GM20431 (cell line): Measurements from ENCODE around the gene RASSF5.

ENCODE experiments used
- in situ Hi-C: fragments of 300-500 bp; cut with MseI, MboI; formaldehyde crosslinking; loops from one replicate; pipeline ENCODE4 v1.15.0; 2020; ENCODE audit warnings: low sequenced_read_pairs; ENCODE audit not compliant: unreplicated experiment

The RASSF5 gene, protein sequence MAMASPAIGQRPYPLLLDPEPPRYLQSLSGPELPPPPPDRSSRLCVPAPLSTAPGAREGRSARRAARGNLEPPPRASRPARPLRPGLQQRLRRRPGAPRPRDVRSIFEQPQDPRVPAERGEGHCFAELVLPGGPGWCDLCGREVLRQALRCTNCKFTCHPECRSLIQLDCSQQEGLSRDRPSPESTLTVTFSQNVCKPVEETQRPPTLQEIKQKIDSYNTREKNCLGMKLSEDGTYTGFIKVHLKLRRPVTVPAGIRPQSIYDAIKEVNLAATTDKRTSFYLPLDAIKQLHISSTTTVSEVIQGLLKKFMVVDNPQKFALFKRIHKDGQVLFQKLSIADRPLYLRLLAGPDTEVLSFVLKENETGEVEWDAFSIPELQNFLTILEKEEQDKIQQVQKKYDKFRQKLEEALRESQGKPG

DNA sequence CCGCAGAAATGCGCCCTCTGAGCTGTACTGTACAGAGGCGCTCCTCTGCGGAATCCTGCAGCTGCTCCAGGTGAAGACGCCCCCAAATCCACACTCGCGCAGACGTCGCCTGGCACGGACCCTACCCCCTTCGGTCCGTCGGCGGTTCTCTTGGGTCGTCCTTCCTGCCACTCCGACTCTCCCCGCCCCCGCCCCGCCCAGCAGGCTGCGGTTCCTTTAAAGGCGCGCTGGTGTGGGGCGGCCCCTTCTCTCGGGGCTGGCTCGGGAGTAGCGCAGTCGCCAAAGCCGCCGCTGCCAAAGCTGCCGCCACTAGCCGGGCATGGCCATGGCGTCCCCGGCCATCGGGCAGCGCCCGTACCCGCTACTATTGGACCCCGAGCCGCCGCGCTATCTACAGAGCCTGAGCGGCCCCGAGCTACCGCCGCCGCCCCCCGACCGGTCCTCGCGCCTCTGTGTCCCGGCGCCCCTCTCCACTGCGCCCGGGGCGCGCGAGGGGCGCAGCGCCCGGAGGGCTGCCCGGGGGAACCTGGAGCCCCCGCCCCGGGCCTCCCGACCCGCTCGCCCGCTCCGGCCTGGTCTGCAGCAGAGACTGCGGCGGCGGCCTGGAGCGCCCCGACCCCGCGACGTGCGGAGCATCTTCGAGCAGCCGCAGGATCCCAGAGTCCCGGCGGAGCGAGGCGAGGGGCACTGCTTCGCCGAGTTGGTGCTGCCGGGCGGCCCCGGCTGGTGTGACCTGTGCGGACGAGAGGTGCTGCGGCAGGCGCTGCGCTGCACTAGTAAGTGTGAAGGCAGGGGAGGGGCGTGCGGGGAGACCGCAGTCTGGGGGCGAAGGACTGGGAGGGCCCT lies at the start of gene RASSF5:
Gene RASSF5 (plus strand): TSS at position 248 of the 846 bp plus-strand sequence. CDS start 72 bp downstream, at position 320.
- in situ Hi-C loops = no loop called here

DNA sequence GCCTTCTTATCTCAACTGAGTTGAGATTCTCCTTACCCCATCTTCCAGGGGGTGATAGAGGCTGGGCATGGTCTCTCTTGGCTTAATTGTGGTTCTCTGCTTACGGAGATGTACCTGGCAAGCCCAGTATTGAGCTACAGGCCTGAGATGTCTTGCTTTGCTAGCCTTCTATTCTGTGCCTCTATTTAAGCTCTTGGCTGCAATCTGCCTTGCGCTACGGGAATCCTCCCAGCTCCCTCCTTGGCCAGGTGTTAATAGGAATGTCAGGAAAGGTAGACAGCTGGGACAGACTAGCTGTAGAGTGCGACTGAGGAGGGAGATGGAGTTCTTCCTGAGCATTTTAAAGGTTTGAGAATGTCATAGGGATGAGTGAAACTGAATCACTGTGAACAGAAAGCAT lies 47.6 kb upstream of the RASSF5 start:
- in situ Hi-C loops = no loop called here

DNA sequence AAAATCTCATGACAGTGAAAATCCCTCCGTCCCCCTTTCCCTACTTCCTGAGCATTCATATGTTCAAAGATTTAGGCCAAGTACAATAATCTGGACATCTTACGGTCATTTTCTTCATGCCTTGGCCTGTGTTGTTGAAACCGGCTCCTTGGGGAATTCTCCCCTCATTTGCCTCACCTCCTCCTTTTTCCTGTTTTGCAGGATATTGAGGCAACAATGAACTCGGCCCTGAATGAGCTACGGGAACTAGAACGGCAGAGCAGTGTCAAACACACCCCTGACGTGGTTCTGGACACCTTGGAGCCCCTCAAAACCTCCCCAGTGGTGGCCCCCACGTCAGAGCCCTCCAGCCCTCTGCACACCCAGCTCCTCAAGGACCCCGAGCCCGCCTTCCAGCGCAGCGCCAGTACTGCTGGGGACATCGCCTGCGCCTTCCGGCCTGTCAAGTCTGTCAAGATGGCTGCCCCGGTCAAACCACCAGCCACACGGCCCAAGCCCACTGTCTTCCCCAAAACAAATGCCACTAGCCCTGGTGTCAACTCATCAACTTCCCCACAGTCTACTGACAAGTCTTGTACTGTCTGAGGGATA lies 46.4 kb upstream of the RASSF5 start:
- in situ Hi-C loops = no loop called here

DNA sequence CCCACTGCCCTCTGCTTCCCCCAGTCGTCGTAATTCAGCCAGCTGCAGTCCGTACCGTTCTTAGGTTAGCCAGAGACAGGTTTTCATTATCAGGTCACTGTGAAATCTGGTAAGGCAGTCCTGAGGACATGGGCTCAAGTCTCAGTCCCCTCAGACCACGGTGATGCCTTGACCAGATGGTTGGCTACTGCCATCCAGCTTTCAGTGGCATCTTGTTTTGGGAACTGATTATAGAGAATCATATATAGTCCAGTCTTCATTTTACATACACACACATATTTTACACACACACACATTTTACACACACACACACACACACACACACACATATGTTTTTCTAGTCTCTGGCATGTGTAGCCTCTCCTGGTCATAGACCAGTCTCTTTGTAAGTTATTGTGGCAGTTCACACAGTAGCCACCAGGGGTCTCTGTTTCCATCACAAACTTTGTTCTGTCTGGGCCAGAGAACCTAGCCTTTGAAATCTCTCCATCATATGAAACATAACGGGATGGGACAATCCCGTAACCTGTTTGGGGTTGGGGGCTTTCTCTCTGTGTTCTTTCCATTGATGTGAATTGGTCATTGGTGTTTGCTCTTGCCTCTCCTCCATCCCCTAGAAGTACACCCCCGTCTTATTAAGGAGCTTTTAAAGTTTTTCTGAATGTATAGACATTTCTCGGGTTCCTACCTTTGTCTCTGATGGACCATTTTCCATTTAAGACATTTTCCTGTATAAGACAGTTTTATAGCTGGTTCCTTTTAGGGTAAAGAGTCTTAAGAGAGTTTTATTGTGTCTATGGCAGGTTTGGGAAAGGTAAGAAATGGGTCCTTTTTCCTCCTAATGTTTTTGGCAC lies 45.5 kb upstream of the RASSF5 start:
- in situ Hi-C loops = no loop called here

- in situ Hi-C loops = no loop called here
These were observed 44.2 kb upstream of the RASSF5 start for GRCh38 chr1:206463137-206463536.

DNA sequence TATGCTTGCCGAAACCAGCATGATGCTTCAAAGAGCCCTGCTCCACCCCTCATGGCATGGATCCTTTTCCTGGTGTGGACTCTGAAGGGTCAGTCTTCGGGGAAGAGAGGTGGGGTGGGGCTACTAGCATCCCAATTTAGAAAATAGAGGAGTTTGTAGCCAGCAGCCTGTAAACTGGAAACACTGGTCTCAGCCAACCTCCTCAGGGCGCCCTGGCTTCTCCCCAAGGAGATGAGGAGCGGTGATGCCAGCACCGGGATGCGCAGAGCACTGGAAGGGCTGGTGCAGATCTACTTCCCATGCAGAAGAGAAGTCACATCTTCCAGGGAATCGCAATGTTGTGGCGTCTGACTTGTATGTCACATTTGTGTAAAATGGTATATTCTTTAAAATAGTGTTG lies 43.4 kb upstream of the RASSF5 start:
- in situ Hi-C loops = no loop called here

DNA sequence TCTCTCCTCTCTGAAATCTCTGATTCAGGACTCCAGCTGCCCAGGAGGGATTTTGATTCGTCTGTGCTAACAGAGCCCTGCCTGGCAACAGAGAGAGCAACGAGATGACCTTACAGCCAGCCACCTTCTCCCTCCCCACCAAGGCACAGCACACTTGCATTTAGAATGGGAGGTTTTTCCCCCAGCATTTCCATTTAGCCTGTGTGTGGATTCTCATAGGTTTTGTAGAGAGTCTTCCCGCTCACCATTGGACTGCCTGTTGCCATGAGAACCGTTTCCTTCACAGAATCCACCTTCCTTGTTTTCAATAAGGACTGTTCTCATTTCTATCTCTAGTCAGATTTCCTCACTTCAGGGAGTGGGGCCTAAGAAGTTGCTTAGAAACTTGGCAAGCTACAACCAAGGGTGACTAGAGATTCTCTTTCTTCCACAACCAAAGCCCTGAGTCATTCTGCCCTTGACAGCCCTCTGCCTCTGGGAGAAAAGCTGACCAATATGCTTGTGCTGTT lies 42.8 kb upstream of the RASSF5 start:
- in situ Hi-C loops = no loop called here

DNA sequence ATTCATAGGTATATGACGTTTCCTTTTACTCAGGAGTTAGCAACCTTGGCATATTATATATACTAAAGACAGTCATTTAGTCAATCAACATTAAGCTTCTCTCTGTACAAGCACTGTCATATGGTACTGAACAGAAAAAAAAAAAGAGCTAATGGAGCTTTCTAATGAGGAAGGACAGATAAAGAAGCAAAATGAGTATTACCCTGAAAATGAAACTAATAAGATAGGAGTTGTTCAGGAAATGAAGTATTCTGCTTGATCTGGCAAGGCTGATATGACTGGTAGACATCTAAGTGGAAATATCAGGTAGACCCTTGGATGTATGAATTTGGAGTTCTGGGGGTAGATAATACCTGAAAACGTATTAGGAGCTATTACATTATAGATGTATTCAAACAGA lies 41.4 kb upstream of the RASSF5 start:
- in situ Hi-C loops = no loop called here

DNA sequence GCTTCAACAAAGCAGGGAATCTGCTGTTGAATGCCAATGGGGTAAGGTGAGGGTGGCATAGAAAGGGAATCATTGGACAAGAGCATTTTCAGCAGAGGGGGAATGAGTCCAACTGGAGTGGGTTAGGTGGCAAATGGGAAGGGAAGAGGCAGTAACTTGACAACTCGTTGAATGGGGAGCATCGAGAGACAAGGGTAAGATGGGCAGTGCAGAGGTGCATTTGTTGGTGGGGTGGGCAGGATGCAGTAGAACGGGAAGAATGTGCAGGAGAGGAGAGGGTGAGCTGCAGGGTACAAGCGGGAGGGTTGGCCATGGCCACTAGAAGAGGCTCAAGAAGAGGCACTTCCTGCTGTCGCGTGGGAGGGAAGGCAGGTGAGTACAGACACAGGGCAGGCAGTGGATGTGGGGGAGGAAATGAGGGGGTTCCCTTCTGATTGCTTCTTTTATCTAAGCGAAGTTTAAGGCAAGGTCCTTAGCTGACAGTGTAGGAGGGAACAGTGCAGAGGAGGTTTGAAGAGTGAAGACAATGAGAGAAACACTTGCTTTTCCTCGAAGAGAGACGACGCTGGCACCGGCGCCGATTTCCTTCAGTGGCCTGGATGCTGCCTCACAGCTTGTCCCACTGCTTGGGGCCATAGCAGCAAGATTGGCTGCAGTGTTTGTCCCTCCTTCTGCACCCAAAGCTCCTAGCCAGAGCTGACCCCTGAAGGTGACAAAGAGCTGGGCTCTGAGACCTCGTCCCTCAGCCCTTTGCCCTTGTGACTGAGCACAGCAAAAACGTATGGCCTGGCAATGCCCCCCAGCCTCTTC lies 40.3 kb upstream of the RASSF5 start:
- in situ Hi-C loops = no loop called here

DNA sequence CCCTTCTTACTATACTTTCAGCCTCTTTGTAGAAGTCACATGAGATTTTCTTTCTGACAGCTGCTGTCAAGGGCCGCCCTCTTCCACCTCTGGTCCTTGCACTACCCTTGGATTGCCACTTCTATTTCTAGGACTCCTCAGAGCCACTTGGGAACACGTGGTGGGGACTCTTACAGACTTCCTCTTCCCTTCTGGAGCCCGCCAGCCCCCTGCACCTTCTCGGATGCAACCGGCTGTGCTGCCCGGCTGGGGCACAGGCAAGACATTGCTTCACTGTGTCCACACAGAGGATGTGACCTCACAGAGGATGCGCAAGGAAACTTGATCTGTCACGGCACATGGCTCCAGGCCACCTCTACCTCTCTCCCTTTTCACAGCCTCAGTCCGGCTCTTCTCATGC lies 39.4 kb upstream of the RASSF5 start:
- in situ Hi-C loops = no loop called here

DNA sequence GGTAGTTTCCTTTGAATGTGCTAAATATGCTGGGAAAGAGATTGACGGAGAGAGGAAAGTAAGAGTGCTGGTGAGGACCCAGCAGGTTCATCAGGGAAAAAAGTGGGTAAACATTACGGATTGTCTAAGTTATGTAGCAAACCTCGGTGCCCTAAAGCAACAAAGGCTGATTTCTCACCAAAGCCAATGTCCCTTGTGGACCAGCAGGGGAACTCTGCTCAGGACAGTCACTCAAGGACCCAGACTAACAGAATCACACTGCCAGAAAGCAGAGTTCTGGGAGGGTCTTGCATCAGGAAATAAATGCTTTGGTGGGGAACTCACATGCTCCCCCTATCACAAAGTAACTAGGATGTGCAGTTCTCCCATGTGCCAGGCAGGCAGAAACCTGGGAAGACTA lies 38.8 kb upstream of the RASSF5 start:
- in situ Hi-C loops = no loop called here

DNA sequence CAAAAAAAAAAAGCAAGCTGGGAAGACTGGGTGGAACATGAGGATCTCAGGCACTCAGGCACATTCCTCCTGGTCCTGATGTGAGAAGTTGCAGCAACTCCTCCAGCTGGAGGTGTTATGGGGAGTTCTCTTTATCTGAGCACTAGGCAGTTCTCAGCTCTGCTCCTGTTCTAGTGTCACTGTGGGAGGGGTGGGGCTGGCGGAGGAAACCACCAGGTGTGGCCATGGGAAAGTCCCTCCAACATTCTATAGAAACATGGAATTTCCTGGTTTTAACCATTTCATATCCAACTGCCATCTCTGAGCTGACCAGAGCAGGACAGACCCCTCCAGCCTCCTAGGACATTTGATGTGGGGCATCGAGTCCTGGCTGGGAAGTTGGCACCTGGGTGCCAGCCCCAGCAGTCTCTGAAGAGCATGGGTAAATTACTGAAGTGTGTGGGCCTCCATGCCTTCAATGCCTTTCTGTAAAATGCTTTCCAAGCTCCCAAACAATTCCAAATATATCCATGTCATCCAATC lies 37.9 kb upstream of the RASSF5 start:
- in situ Hi-C loops = no loop called here

- in situ Hi-C loops = no loop called here
These were observed 37.2 kb upstream of the RASSF5 start, which contains the start of gene IKBKE for GRCh38 chr1:206469933-206470691. Gene IKBKE, plus strand, starts transcription at chr1:206470476. Its CDS starts 2,752 bp downstream, at chr1:206473228.

DNA sequence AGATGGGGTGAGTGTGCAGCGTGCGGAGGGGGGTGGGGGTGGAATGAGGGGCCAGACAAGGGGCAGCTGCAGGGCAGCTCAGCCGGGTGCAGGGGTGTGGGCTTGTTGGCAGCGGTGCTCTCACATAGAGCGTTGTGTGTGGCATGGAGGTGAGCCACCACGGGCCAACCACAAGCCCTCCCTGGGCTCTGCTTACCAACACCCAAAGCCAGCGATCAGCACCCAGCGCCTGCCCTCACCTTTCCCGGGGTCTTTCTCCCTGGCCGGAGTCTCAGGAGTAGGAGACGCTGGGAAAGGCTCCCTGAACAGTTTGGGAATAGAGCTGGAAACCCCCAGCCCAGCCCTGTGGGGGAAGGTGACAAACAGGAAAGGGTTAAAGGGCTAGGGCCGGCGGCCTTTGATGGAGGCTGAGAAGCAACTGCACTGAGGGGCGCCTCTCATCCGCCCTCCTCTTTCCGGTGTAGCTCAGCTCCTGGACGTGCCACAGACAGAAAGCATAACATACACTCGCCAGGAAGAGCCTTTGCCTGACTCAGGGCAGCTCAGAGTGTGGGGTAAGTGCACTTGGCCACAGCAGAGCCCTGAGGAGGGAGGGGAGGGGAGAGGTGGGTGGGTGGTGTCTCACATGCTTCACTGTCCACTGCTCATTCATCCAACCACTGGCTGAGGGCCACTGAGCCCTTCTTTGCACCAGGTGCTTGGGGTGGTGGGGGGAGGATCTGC lies 36.5 kb upstream of the RASSF5 start:
- in situ Hi-C loops = no loop called here

DNA sequence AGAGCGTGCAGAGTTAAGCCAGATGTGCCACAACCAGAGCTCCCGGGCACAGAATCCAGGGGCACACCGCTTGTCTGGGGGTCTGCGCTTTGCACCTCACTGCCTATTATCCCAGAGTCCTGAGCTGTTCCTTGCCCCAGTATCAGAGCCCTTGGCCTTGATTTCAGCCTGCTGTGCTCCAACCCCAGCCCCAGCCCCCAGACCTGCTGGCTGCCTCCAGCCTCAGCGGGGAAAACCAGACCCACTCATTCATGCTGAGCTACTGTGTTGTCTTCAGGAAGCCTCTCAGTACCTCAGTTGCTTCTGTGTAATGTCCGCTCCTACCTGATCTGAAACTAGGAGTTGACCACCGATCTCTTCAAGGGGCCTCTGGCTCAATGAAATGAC lies 35.9 kb upstream of the RASSF5 start:
- in situ Hi-C loops = no loop called here

- in situ Hi-C loops = no loop called here
These were observed 35.3 kb upstream of the RASSF5 start for GRCh38 chr1:206472024-206472423.

- in situ Hi-C loops = no loop called here
These were observed 34.9 kb upstream of the RASSF5 start for GRCh38 chr1:206472454-206472853.
